HG02973 (cell line): Measurements from ENCODE around the gene MEGF6.

Source experiments
- ATAC-seq: cut with Tn5 transposase; IDR thresholded peaks from one replicate; pipeline ENCODE4 v1.9.1; 2021; ENCODE audit warnings: moderate library complexity; ENCODE audit not compliant: unreplicated experiment

The MEGF6 gene

GRCh38 chr1:3560251-3560871, 50.9 kb downstream of the MEGF6 start:
- ATAC-seq, result no peak

- ATAC-seq, result no peak
Measured at GRCh38 chr1:3558036-3558726, 53.1 kb downstream of the MEGF6 start.

DNA sequence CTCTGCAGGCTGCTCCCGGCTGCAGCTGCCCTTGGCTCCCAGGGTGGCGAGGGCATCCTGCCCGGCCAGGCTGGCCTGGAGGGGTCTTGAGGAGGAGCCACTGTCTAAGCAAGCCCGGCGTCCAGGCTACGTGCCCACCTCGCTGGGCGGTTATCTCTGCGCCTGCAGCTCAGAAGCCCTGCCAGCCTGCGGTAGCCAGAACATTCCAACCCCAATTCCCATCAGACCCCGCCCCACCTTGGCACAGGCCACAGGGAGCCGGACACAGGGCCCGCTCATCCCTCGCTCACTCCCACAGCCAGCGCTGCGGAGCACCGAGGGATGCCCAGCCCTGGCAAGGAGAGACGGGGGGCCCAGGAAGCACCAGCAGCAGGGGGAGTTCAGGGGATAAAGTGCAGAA, 53.9 kb downstream of the MEGF6 start:
- no peak for ATAC-seq

- no peak for ATAC-seq
Measured at GRCh38 chr1:3556336-3556735, 55.0 kb downstream of the MEGF6 start.

DNA sequence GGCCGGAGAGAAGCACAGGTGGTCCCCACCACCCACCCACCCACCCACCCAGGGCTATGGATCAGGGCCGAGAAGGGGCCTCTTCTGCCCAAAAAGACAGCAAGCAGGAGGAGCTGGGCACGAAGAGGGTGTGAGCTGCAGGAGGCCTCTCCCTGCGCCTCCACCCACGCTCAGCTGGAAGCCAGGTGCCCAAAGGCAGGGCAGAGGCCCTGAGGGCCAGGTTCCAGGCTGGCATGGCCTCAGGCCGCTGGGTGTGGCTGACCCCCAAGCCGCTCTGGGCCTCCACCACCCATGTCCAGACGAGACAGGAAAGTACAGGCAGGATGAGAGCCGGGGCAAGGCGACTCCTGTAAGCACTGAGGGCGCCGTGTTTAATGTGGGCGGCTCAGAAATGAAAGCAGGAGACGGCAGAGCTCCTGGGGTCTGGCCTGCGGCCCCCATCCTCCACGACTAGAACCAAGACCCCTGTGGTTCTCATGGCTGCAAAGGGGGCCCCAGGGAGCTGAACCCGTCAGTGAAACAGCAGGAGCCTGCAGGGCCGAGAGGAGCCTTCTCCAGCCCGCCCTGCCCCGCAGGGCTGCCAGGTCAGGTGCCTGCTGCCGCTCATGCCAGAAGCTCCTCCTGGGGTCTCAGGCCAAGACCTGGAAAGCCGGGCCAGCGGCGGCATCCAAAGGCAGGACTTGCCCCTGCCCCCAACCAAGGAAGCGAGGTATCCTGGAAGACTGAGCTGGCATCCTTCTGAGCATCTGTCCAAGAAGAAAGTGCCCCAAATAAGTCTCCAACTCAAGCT, 56.0 kb downstream of the MEGF6 start:
- no peak for ATAC-seq

GRCh38 chr1:3553940-3554223, 57.4 kb downstream of the MEGF6 start:
- no peak for ATAC-seq

DNA sequence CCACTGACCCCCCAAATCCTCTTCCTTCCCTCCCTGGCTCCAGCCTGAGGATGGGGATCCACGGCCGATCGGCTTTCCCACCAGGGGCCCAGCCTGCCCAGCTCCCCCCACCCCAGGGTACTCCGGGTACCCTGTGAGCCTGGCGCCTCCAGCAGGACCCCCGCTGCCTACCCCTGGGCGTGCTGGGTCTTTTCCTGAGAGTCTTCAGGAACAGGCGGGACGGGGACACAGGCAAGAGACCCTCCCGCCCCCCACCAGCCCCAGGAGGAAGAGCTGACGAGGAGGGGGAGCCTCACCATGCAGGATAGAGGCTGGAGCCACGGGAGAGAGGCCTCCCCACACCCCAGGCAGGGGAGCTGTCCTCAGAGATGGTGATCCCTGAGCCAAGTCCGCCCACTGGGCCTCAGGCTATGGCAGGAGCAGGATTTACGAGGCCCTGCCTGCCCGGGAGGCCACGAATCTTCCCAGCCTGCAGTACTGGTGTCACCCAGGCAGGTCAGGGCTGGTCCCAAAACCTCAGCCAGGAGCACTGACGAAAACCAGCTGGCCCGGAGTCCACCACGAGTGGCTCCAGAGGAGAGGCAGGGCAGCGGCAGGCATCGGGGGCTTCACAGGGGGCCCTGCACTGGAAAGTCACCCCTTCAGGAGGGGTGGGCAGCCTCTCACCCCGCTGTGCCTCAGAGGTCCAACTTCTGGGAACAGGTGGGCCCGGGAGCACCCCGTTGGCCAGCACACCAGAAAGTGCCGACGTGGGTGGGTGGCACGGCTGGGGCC, 58.0 kb downstream of the MEGF6 start:
- no peak for ATAC-seq

- no peak for ATAC-seq
Measured at GRCh38 chr1:3552751-3553150, 58.6 kb downstream of the MEGF6 start.

DNA sequence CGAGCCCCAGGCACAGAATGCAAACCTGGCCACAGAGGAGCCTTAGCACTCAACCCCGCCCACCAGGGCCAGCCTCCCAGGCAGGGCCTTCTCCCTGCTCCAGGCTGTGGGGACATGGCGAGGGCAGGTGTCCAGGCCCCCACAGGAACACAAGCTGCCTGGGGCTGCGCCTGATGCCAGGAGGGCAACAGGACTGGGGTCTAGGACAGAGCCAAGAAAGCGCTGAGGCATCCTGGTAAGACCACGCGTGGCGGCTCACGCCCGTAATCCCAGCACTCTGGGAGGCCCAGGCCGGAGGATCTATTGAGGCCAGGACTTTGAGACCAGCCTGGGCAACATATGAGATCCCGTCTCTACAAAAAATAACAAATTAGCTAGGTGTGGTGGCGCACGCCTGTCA, 59.1 kb downstream of the MEGF6 start:
- no peak for ATAC-seq

DNA sequence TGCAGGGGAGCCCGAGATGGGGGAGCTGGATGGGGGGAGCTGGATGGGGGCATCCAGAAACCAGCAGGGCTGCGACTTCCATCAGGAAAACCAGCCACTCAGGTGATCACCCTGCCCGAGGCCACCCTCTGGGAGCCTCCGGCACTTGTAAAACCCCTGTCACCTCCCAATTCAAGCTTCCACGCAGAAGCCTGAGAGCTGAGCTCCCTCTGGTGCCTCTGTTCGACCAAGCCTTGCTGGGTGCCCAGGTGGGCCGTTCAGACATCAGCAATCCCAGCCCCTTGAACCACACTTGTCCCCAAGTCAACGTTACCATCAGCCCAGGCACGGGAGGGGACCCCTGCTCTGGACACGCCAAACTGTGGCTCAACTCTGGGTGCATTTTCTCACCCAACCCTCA, 59.6 kb downstream of the MEGF6 start:
- no peak for ATAC-seq

- no peak for ATAC-seq
Measured at GRCh38 chr1:3551290-3551678, 60.0 kb downstream of the MEGF6 start.

DNA sequence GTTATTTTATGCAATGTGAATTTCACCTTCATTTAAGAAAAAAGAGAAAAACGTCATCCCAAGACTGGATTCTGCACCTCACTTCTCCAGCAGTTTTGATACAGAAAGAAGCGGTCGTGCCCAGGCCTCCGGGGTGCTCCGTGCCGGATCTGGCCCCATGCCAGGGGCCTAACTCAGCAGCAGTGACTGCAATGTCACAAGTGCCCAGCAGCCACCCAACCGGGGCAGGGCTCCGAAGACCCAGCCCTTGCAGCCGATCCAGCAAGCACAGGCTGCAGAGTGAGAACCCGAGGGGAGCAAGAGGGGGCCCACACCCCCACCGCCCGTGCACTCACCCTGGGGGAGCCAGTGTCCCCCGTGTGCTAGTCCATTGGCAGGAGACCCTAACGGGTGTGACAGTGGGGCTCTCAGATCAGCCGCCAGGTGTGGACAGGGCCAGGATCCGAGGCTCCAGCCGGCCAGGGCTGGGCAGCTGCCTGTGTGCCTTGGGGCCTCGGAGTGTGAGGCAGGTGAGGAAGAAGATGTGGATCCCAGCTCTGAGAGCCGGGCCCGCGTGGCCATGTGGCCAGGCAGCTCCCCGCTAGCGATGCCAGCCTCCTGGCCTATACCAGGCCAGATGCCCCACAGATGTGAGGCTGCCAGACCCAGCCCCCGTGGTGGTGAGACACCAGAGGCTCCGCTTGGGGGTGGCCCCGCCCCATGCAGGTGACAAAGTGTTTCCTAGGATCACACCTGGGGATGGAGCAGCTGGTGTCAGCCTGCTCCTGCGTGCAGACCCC, 60.6 kb downstream of the MEGF6 start:
- no peak for ATAC-seq

DNA sequence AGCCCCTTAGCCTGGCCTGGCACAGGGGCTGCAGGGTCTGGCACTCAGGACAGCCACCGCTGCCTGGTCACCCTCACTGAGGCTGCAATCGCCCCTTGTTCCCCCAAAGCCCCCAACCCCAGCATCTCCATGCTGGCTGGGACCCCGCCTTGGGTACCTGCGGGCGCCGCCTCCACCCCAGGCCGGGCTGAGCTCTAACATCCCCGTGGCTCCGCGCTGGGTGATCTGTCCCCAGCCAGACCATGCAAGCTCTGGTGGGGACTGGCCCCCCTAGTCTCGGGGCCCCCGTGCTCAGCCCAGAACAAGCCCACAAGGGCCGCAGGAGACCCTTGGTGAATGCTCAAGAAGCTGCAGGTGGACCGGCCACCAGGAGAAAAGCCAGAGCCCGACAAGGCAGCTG, 62.4 kb downstream of the MEGF6 start:
- no peak for ATAC-seq

DNA sequence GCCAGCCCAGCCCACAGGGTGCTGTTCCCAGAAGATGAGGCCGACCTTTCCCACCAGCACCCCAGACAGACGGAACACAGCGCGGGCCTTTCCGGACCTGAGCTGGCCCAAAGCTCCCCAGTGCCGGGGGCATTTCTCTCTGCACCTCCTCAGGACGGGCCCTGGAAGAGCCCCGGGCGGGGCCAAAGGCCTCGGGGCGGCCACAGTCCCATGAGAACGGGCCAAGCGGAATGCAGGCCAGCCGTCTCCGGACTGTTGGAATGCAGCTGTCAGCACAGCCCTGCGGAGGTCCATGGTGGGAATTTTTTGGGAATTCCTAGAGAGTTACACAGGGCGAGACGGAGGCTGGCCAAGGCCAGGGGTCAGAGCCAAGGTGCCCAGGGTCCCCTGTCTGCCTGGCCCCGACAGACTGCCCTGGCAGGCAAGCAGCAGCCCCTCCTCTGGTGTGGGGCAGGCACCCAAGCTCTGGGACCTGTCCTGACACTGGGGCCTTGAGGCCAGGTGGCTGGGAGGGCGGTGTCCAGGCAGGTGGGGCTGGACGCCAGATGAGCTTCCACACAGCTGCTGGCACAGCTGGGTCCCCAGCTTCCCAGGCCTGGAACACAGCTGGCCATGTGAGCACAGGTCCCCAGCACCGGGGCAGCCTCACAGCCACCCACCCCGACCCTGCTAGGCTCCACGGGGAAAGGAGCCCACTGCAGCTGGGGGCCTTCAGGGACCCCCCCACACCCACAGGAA, 63.0 kb downstream of the MEGF6 start:
- no peak for ATAC-seq

- ATAC-seq, result no peak
Measured at GRCh38 chr1:3547055-3548005, 64.0 kb downstream of the MEGF6 start.

DNA sequence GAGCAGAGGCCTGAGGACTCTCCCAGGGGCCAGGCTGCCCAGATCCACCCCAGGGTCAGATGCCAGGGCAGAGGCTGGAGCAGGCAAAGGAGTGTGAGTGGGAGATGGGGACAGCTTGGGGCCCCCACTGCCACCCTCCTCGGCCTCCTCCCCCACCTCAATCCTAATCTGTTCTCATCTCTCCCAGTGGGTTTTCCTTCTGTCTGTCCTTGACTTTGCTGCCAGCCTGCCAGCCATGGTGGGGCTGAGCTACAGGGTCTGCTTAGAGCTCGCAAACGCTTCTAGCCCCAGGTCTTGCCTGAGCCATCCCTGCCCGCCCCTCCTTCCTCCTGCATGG, 65.3 kb downstream of the MEGF6 start:
- no peak for ATAC-seq

GRCh38 chr1:3545363-3546047, 65.8 kb downstream of the MEGF6 start:
- no peak for ATAC-seq
